ENCODE measurements around the gene DARS1. TPM values are rescaled to one million over a fixed set of nuclear protein-coding genes. Genes with fewer than 3 reads are reported as not detected.

Gene DARS1
- polyA plus RNA-seq, 3 donors = 24.4 to 53.0 (median 46.2) TPM

GRCh38 chr2:136021976-136022375 lies 36.5 kb upstream of the DARS1 start:
- Histone ChIP-seq H3K4me1 (ENCODE audit: control insufficient read depth in 1 of 2, insufficient read depth in 2 of 2, low read length in 2 of 2) (peaks cover 89 to 91% of the 10 kb centered on the region in 2 donors), H2AFZ (ENCODE audit: insufficient read depth, low read depth, low read length, poor library complexity, severe bottlenecking) (no peak overlapping the region), H3K4me3 (replicated peaks in 1 of 3; ENCODE audit: low read depth in 2 of 3, low read length in 3 of 3) (peak overlapping the region in 1 of 3 experiments; percentile 19), H3K79me2 (ENCODE audit: insufficient read depth, low read length) (peaks cover 28% of the 10 kb centered on the region), H3K36me3 (replicated peaks in 1 of 2; ENCODE audit: control insufficient read depth in 1 of 2, insufficient read depth in 2 of 2, low read length in 2 of 2) (no peaks in the 10 kb centered on the region), H4K20me1 (ENCODE audit: insufficient read depth, low read length) (no peaks in the 10 kb centered on the region), H3K9me3 (replicated peaks in 1 of 2; ENCODE audit: control insufficient read depth in 1 of 2, insufficient read depth in 1 of 2, low read length in 2 of 2) (no peaks in the 10 kb centered on the region), H3K27ac (ENCODE audit: low read depth in 1 of 2, low read length in 2 of 2) (peak overlapping the region; percentile 46 to 82), H3K27me3 (ENCODE audit: control insufficient read depth in 2 of 2, insufficient read depth in 2 of 2, low read length in 2 of 2) (no peaks in the 10 kb centered on the region), H3K9ac (ENCODE audit: insufficient read depth, low read length, poor library complexity, severe bottlenecking) (no peak overlapping the region), H3K4me2 (replicated peaks; ENCODE audit: extremely low read depth, low read length, poor library complexity, severe bottlenecking) (peak overlapping the region; percentile 22)
- Mint-ChIP-seq H3K4me3 (peak overlapping the region in 1 of 2 donors; percentile 9), H3K9me3 (peaks cover 0 to 3% (median 0%) of the 10 kb centered on the region in 7 donors), H3K27me3 (ENCODE audit: low read depth in 3 of 3) (peaks cover 0 to 1% (median 0%) of the 10 kb centered on the region in 3 donors), H3K4me1 (peaks cover 81% of the 10 kb centered on the region), H3K27ac (peak overlapping the region; percentile 82 to 93 (median 88)), H3K36me3 (no peaks in the 10 kb centered on the region)
- intact Hi-C loops (cut with micrococcal nuclease) = loop anchor here (5.0 kb wide), 3 partner anchors 35 to 95 kb away; partner anchors contain the start of genes CXCR4 (in 1 of the 2) and DARS1 (in 1 of the 2)
- no peak for TF ChIP-seq CTCF (IDR thresholded peaks at IDR 0.05)
- DNase-seq = peak in 1 of 3 donors; percentile 69
- WGBS (ENCODE audit: insufficient coverage) = no CpG with 5 or more reads among the region's 4 CpGs

DNA sequence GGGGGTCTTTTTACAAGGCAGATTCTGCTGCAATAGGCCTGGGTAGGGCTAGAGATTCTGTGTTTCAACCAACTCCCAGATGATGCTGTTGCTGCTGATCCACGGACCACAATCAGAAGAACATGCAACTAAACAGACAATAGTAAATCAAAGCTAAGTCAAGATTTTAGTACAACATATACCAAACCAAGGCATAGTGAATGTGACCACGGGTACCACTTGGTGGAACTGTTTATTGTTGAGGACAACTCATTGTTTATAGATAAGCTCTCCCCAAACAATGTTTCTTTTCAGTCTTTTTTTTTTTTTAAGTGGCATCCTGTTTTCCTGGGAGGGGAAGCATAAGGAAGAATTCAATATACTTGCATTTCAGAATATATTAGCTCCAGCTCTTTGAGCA lies 36.0 kb upstream of the DARS1 start:
- H3K4me1 Mint-ChIP-seq = peaks cover 87% of the 10 kb centered on the region
- H2AFZ ChIP-seq (ENCODE audit: insufficient read depth, low read depth, low read length, poor library complexity, severe bottlenecking) = no peak overlapping the region
- no peaks in the 10 kb centered on the region for H3K36me3 Mint-ChIP-seq
- H3K4me3 ChIP-seq (replicated peaks in 1 of 3; ENCODE audit: low read depth in 2 of 3, low read length in 3 of 3) = peak overlapping the region in 1 of 3 experiments; percentile 14
- peak overlapping the region in 1 of 2 donors; percentile 82 for H3K27ac ChIP-seq (ENCODE audit: low read depth in 1 of 2, low read length in 2 of 2)
- H3K9ac ChIP-seq (ENCODE audit: insufficient read depth, low read length, poor library complexity, severe bottlenecking) = no peak overlapping the region
- H3K36me3 ChIP-seq (replicated peaks in 1 of 2; ENCODE audit: control insufficient read depth in 1 of 2, insufficient read depth in 2 of 2, low read length in 2 of 2) = no peaks in the 10 kb centered on the region
- H3K27ac Mint-ChIP-seq = peak overlapping the region; percentile 35 to 94 (median 82)
- WGBS (ENCODE audit: insufficient coverage) = no CpG with 5 or more reads among the region's 2 CpGs
- H3K27me3 ChIP-seq (ENCODE audit: control insufficient read depth in 2 of 2, insufficient read depth in 2 of 2, low read length in 2 of 2) = no peaks in the 10 kb centered on the region
- no peak for TF ChIP-seq CTCF (IDR thresholded peaks at IDR 0.05)
- H3K4me3 Mint-ChIP-seq = no peak overlapping the region
- H3K4me1 ChIP-seq (ENCODE audit: control insufficient read depth in 1 of 2, insufficient read depth in 2 of 2, low read length in 2 of 2) = peaks cover 94 to 97% of the 10 kb centered on the region in 2 donors
- DNase-seq = no peak
- H4K20me1 ChIP-seq (ENCODE audit: insufficient read depth, low read length) = no peaks in the 10 kb centered on the region
- peaks cover 0 to 3% (median 0%) of the 10 kb centered on the region in 7 donors for H3K9me3 Mint-ChIP-seq
- no peak overlapping the region for H3K4me2 ChIP-seq (replicated peaks; ENCODE audit: extremely low read depth, low read length, poor library complexity, severe bottlenecking)
- H3K9me3 ChIP-seq (replicated peaks in 1 of 2; ENCODE audit: control insufficient read depth in 1 of 2, insufficient read depth in 1 of 2, low read length in 2 of 2) = no peaks in the 10 kb centered on the region
- peaks cover 30% of the 10 kb centered on the region for H3K79me2 ChIP-seq (ENCODE audit: insufficient read depth, low read length)
- intact Hi-C loops (cut with micrococcal nuclease) = loop anchor here (5.0 kb wide), 3 partner anchors 34 to 96 kb away; partner anchors contain the start of genes CXCR4 (in 1 of the 2) and DARS1 (in 1 of the 2)
- H3K27me3 Mint-ChIP-seq (ENCODE audit: low read depth in 3 of 3) = no peaks in the 10 kb centered on the region
